ENCODE results near the gene SERINC2.

SERINC2 gene

GRCh38 chr1:31412732-31413404 is at the start of gene SERINC2:
Gene SERINC2, plus strand, starts transcription at chr1:31413213. Its CDS starts 53 bp downstream, at chr1:31413266.
- DNase-seq: peak; percentile 59

- no peak for DNase-seq
These were observed 48.3 kb upstream of the SERINC2 start for GRCh38 chr1:31364561-31365250.

GRCh38 chr1:31366796-31367195 is 46.2 kb upstream of the SERINC2 start:
- DNase-seq: no peak

- DNase-seq: no peak
These were observed 44.4 kb upstream of the SERINC2 start for GRCh38 chr1:31368611-31369107.

- DNase-seq: no peak
These were observed 43.0 kb upstream of the SERINC2 start for GRCh38 chr1:31370021-31370420.

GRCh38 chr1:31370565-31370964 is 42.4 kb upstream of the SERINC2 start:
- DNase-seq: no peak

- no peak for DNase-seq
These were observed 41.7 kb upstream of the SERINC2 start for GRCh38 chr1:31371121-31371959.

GRCh38 chr1:31372051-31372450 is 41.0 kb upstream of the SERINC2 start:
- DNase-seq: no peak

- DNase-seq: no peak
These were observed 40.3 kb upstream of the SERINC2 start for GRCh38 chr1:31372751-31373055.

GRCh38 chr1:31373056-31373896 is 39.7 kb upstream of the SERINC2 start, which contains the start of gene FABP3:
Gene FABP3, minus strand, starts transcription at chr1:31373076. Its CDS starts 62 bp downstream, at chr1:31373014.
- peak; percentile 59 for DNase-seq

- DNase-seq: no peak
These were observed 39.0 kb upstream of the SERINC2 start for GRCh38 chr1:31373897-31374486.

GRCh38 chr1:31374511-31375196 is 38.4 kb upstream of the SERINC2 start:
- DNase-seq: no peak

GRCh38 chr1:31376375-31377134 is 36.5 kb upstream of the SERINC2 start:
- DNase-seq: peak; percentile 54

GRCh38 chr1:31377364-31377863 is 35.6 kb upstream of the SERINC2 start:
- no peak for DNase-seq

- DNase-seq: no peak
These were observed 35.0 kb upstream of the SERINC2 start for GRCh38 chr1:31378001-31378400.

- DNase-seq: no peak
These were observed 32.8 kb upstream of the SERINC2 start for GRCh38 chr1:31380181-31380580.

- no peak for DNase-seq
These were observed 31.4 kb upstream of the SERINC2 start for GRCh38 chr1:31381394-31382294.

- no peak for DNase-seq
These were observed 30.5 kb upstream of the SERINC2 start for GRCh38 chr1:31382379-31382989.

- no peak for DNase-seq
These were observed 29.0 kb upstream of the SERINC2 start for GRCh38 chr1:31383967-31384366.

Measured in DMS79 (cell line).